ENCODE data around the gene FOSB.

DNA sequence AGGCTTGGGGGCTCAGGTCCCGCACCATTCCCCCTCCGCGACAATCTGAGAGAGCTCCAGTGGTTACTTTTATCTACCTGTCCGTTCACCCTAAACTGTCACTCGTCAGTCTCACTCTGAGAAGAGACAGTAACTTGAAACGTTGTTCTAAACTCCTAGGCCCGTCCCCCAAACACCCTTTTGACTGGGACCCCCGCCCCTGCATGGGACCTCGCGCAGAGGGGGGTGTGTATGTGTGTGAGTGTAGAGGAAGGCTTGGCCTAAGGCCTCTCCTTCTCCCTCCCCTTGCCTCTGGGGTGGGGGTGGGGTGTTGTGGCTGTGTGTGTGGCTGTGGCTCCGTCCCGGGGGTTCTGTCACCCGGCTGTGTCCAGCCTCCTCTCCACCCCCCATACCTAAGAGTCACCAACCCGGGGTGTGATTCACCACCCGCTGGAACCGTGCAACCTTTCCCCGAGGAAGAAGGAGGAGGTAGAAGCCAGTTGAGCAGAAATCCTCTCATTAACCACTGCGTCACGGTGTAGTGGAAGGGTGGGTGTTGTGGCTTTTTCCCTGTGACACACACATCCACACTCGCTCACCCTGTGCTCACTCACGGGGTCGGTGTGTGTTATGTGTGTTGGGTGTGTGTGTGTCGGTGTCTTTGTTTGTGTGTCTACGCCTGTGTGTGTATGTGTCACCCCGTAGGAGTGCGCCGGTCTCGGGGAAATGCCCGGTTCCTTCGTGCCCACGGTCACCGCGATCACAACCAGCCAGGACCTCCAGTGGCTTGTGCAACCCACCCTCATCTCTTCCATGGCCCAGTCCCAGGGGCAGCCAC is 2.4 kb downstream of the FOSB start:
- TF ChIP-seq, protein P1, sequence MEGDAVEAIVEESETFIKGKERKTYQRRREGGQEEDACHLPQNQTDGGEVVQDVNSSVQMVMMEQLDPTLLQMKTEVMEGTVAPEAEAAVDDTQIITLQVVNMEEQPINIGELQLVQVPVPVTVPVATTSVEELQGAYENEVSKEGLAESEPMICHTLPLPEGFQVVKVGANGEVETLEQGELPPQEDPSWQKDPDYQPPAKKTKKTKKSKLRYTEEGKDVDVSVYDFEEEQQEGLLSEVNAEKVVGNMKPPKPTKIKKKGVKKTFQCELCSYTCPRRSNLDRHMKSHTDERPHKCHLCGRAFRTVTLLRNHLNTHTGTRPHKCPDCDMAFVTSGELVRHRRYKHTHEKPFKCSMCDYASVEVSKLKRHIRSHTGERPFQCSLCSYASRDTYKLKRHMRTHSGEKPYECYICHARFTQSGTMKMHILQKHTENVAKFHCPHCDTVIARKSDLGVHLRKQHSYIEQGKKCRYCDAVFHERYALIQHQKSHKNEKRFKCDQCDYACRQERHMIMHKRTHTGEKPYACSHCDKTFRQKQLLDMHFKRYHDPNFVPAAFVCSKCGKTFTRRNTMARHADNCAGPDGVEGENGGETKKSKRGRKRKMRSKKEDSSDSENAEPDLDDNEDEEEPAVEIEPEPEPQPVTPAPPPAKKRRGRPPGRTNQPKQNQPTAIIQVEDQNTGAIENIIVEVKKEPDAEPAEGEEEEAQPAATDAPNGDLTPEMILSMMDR (conservative IDR thresholded peaks at IDR 0.05; ENCODE audit: low read depth, low read length): no peak
- TF ChIP-seq EZH2 (IDR thresholded peaks at IDR 0.05; ENCODE audit: borderline replicate concordance, low read depth, low read length, poor library complexity, severe bottlenecking): no peak

All from A673 (cell line).